Immature natural killer cell (primary cell): Measurements from ENCODE around the gene TLCD1. TPM values are rescaled to one million over a fixed set of nuclear protein-coding genes. Genes with fewer than 3 reads are reported as not detected.

Experiments used
- DNase-seq, 3 donors: peaks; one replicate each; pipeline ENCODE4 v3.0.0; 2022; ENCODE audit warnings: mixed read lengths in 1 of 3
- H3K27ac Mint-ChIP-seq, 6 donors: one replicate each; pipeline ENCODE4 v1.8.0; 2020; ENCODE audit warnings: mixed read lengths in 6 of 6, mild to moderate bottlenecking in 5 of 6, inconsistent platforms in 4 of 6, moderate library complexity in 3 of 6
- H3K27me3 Mint-ChIP-seq, 3 donors: one replicate each; pipeline ENCODE4 v1.8.0; 2020 to 2021; ENCODE audit warnings: low read depth in 3 of 3, mild to moderate bottlenecking in 3 of 3, mixed read lengths in 3 of 3, moderate library complexity in 3 of 3, inconsistent platforms in 1 of 3
- H3K36me3 Mint-ChIP-seq, 3 donors: one replicate each; pipeline ENCODE4 v1.8.0; 2020; ENCODE audit warnings: mixed read lengths in 3 of 3, inconsistent platforms in 2 of 3, mild to moderate bottlenecking in 2 of 3
- H3K4me1 Mint-ChIP-seq, 2 donors: one replicate each; pipeline ENCODE4 v1.8.0; 2020; ENCODE audit warnings: inconsistent platforms in 2 of 2, mild to moderate bottlenecking in 2 of 2, mixed read lengths in 2 of 2, moderate library complexity in 1 of 2
- H3K4me3 Mint-ChIP-seq, 5 donors: one replicate each; pipeline ENCODE4 v1.8.0; 2020; ENCODE audit warnings: mild to moderate bottlenecking in 5 of 5, mixed read lengths in 5 of 5, inconsistent platforms in 3 of 5, moderate library complexity in 3 of 5
- H3K9me3 Mint-ChIP-seq, 6 donors: one replicate each; pipeline ENCODE4 v1.8.0; 2020; ENCODE audit warnings: mild to moderate bottlenecking in 6 of 6, mixed read lengths in 6 of 6, inconsistent platforms in 4 of 6, moderate library complexity in 3 of 6
- polyA plus RNA-seq, 3 donors: library from polyadenylated mRNA; unstranded; fragments of 300-500 nt; fragmentation: Illumina TruSeq; gene quantifications; one replicate each; pipeline ENCODE4 v1.2.3, GENCODE V29; 2021

Gene TLCD1
- polyA plus RNA-seq, 3 donors from 2014 or later = not detected

- no peaks in the 10 kb centered on the region for H3K9me3 Mint-ChIP-seq
- no peak overlapping the region for H3K27ac Mint-ChIP-seq
- peaks cover 40 to 62% (median 42%) of the 10 kb centered on the region in 3 donors for H3K36me3 Mint-ChIP-seq
- no peak for DNase-seq
- H3K4me3 Mint-ChIP-seq = no peak overlapping the region
- no peaks in the 10 kb centered on the region for H3K27me3 Mint-ChIP-seq
- no peaks in the 10 kb centered on the region for H3K4me1 Mint-ChIP-seq
Observed at GRCh38 chr17:28689011-28689410, 37.0 kb downstream of the TLCD1 start.

- H3K27me3 Mint-ChIP-seq = no peaks in the 10 kb centered on the region
- H3K4me1 Mint-ChIP-seq = no peaks in the 10 kb centered on the region
- no peaks in the 10 kb centered on the region for H3K9me3 Mint-ChIP-seq
- H3K4me3 Mint-ChIP-seq = no peak overlapping the region
- DNase-seq = no peak
- H3K27ac Mint-ChIP-seq = peak overlapping the region in 1 of 6 donors; percentile 13
- H3K36me3 Mint-ChIP-seq = peaks cover 38 to 60% (median 40%) of the 10 kb centered on the region in 3 donors
Observed at GRCh38 chr17:28688481-28688880, 37.6 kb downstream of the TLCD1 start.

GRCh38 chr17:28686296-28686695 is 39.7 kb downstream of the TLCD1 start:
- no peaks in the 10 kb centered on the region for H3K4me1 Mint-ChIP-seq
- H3K27ac Mint-ChIP-seq = peak overlapping the region in 1 of 6 donors; percentile 24
- H3K36me3 Mint-ChIP-seq = peaks cover 39 to 73% (median 44%) of the 10 kb centered on the region in 3 donors

GRCh38 chr17:28685366-28685765 is 40.7 kb downstream of the TLCD1 start:
- H3K4me1 Mint-ChIP-seq = no peaks in the 10 kb centered on the region
- no peaks in the 10 kb centered on the region for H3K27me3 Mint-ChIP-seq
- no peak overlapping the region for H3K4me3 Mint-ChIP-seq
- H3K27ac Mint-ChIP-seq = peak overlapping the region in 1 of 6 donors; percentile 64
- DNase-seq = no peak
- H3K9me3 Mint-ChIP-seq = no peaks in the 10 kb centered on the region
- H3K36me3 Mint-ChIP-seq = peaks cover 39 to 73% (median 44%) of the 10 kb centered on the region in 3 donors

More at GRCh38 chr17:28686296-28686695, 39.7 kb downstream of the TLCD1 start:
- Mint-ChIP-seq H3K27me3 (no peaks in the 10 kb centered on the region), H3K4me3 (no peak overlapping the region), H3K9me3 (no peaks in the 10 kb centered on the region)
- no peak for DNase-seq

GRCh38 chr17:28684963-28685362 is 41.1 kb downstream of the TLCD1 start:
- DNase-seq = no peak
- Mint-ChIP-seq H3K4me1 (no peaks in the 10 kb centered on the region), H3K27me3 (no peaks in the 10 kb centered on the region), H3K4me3 (no peak overlapping the region), H3K9me3 (no peaks in the 10 kb centered on the region), H3K36me3 (peaks cover 36 to 69% (median 41%) of the 10 kb centered on the region in 3 donors), H3K27ac (no peak overlapping the region)

GRCh38 chr17:28682655-28683054 is 43.4 kb downstream of the TLCD1 start:
- no peak overlapping the region for H3K27ac Mint-ChIP-seq
- no peaks in the 10 kb centered on the region for H3K9me3 Mint-ChIP-seq
- H3K27me3 Mint-ChIP-seq = no peaks in the 10 kb centered on the region
- peaks cover 19 to 59% (median 30%) of the 10 kb centered on the region in 3 donors for H3K36me3 Mint-ChIP-seq
- DNase-seq = no peak
- no peaks in the 10 kb centered on the region for H3K4me1 Mint-ChIP-seq
- H3K4me3 Mint-ChIP-seq = no peak overlapping the region

GRCh38 chr17:28675980-28676379 is 50.1 kb downstream of the TLCD1 start:
- no peaks in the 10 kb centered on the region for H3K9me3 Mint-ChIP-seq
- no peak overlapping the region for H3K4me3 Mint-ChIP-seq
- H3K27me3 Mint-ChIP-seq = no peaks in the 10 kb centered on the region
- peaks cover 14 to 66% (median 37%) of the 10 kb centered on the region in 3 donors for H3K36me3 Mint-ChIP-seq
- peak overlapping the region in 2 of 6 donors; percentile 26 to 35 for H3K27ac Mint-ChIP-seq
- DNase-seq = no peak
- peaks cover 0 to 4% of the 10 kb centered on the region in 2 donors for H3K4me1 Mint-ChIP-seq

GRCh38 chr17:28675490-28675889 is 50.5 kb downstream of the TLCD1 start:
- Mint-ChIP-seq H3K27ac (no peak overlapping the region), H3K4me3 (no peak overlapping the region), H3K36me3 (peaks cover 14 to 66% (median 37%) of the 10 kb centered on the region in 3 donors), H3K27me3 (no peaks in the 10 kb centered on the region), H3K4me1 (peaks cover 0 to 6% of the 10 kb centered on the region in 2 donors), H3K9me3 (no peaks in the 10 kb centered on the region)
- no peak for DNase-seq

Other genes with a start within 250 kb of the TLCD1 start
- not detected for gene FOXN1, start 219.9 kb downstream of the TLCD1 start, polyA plus RNA-seq
- 10 to 100 TPM; 45.4 to 61.1 (median 50.4) TPM for gene UNC119, start 173.6 kb downstream of the TLCD1 start, polyA plus RNA-seq
- gene PIGS, start 154.7 kb downstream of the TLCD1 start, polyA plus RNA-seq = 100 to 1,000 TPM in 1 of 3 donors, 10 to 100 TPM in 2; 71.7 to 135 (median 96.8) TPM
- gene ALDOC, start 149.3 kb downstream of the TLCD1 start, polyA plus RNA-seq = 10 to 100 TPM; 50.9 to 80.1 (median 53.2) TPM
- 1 to 10 TPM in 2 of 3 donors, under 1 TPM in 1; 0.73 to 4.1 (median 3.2) TPM for gene SPAG5, start 127.2 kb downstream of the TLCD1 start, polyA plus RNA-seq
- under 1 TPM in 1 of 3 donors, not detected in 2; 0.73 TPM for gene RSKR, start 112.0 kb downstream of the TLCD1 start, polyA plus RNA-seq
- gene BLTP2, start 81.1 kb downstream of the TLCD1 start, polyA plus RNA-seq = 10 to 100 TPM; 16.1 to 43.2 (median 24.3) TPM
- gene SDF2, start 64.3 kb downstream of the TLCD1 start, polyA plus RNA-seq = 100 to 1,000 TPM; 101 to 153 (median 112) TPM
- 10 to 100 TPM in 1 of 3 donors, 1 to 10 TPM in 2; 5.2 to 18.3 (median 7.4) TPM for gene SUPT6H, start 64.0 kb downstream of the TLCD1 start, polyA plus RNA-seq
- 1 to 10 TPM in 1 of 3 donors, under 1 TPM in 2; 0.59 to 1.8 (median 0.60) TPM for gene PROCA1, start 14.3 kb downstream of the TLCD1 start, polyA plus RNA-seq
- gene RAB34, start 8.4 kb downstream of the TLCD1 start, polyA plus RNA-seq = 1 to 10 TPM; 2.3 to 6.1 (median 5.3) TPM
- 1,000 to 10,000 TPM; 2,545 to 3,232 (median 2,896) TPM for gene RPL23A, start 6.2 kb downstream of the TLCD1 start, polyA plus RNA-seq
- 1 to 10 TPM; 1.7 to 4.2 (median 3.6) TPM for gene NEK8, start 2.6 kb upstream of the TLCD1 start, polyA plus RNA-seq
- 1 to 10 TPM; 2.5 to 5.1 (median 2.7) TPM for gene TRAF4, start 17.8 kb upstream of the TLCD1 start, polyA plus RNA-seq
- gene FAM222B, start 116.6 kb upstream of the TLCD1 start, polyA plus RNA-seq = 10 to 100 TPM in 1 of 3 donors, 1 to 10 TPM in 2; 2.5 to 13.7 (median 4.9) TPM
- 10 to 100 TPM; 32.6 to 48.9 (median 43.5) TPM for gene ERAL1, start 128.8 kb upstream of the TLCD1 start, polyA plus RNA-seq
- gene FLOT2, start 171.5 kb upstream of the TLCD1 start, polyA plus RNA-seq = 100 to 1,000 TPM; 275 to 360 (median 296) TPM
- 10 to 100 TPM; 21.4 to 27.4 (median 22.2) TPM for gene DHRS13, start 176.8 kb upstream of the TLCD1 start, polyA plus RNA-seq
- gene PHF12, start 225.3 kb upstream of the TLCD1 start, polyA plus RNA-seq = 10 to 100 TPM in 1 of 3 donors, 1 to 10 TPM in 2; 1.2 to 15.3 (median 3.9) TPM